Femur (tissue), 1 donor: Measurements from ENCODE around the gene UBALD1.
"Not testable (repeated sequence)": the region's sequence is repeated elsewhere in the genome, so short reads cannot be mapped to it uniquely, and the experiment has no call there.

Experiments used
- DNase-seq: peaks from one replicate; pipeline ENCODE4 v3.0.0-alpha.2; 2017

The UBALD1 gene

DNA sequence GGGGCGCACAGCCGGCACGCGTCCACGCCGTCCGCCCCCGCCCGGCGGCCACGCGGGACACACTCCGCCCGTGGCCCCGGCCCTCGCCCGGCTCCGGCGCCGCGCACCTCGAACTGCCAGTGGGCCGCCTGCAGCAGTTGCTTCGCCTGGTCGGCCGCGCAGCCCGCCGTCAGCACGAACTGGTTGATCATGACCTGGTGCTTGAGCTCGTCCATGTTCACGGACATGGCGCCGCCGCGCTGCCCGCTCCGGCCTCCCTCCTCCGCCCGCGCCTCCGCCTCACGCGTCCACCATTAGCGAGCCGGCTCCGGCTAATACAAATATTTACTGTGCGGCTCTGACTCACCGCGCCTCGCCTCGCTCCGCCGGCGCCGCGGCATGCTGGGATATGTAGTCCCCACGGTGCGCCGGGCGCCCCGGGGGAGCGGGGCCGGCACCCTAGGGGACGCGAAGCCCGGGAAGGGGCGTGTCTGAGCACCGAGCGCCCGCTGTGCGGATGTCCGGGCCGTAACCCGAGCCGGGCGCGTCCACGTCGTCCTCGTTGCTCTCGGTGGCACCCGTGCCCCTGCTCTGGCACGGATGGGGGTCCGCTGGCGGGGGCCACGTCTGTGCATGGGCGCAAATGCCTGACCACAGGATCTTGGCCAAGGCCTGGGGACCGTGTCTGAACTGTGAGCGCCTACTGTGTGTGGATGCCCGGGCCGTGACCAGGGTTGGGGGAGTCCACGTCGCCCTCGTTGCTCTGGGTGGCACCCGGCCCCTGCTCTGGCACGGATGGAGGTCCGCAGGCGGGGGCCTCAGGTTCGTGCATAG, at the start of gene UBALD1:
Gene UBALD1, minus strand, starts transcription at position 318 of the 813 bp plus-strand sequence. Its CDS starts 91 bp downstream, at position 227.
- DNase-seq = peak; percentile 86

GRCh38 chr16:4663777-4664465, 49.2 kb upstream of the UBALD1 start:
- DNase-seq = peak; percentile 65

- DNase-seq = no peak
Observed at GRCh38 chr16:4663465-4663776, 48.7 kb upstream of the UBALD1 start.

DNA sequence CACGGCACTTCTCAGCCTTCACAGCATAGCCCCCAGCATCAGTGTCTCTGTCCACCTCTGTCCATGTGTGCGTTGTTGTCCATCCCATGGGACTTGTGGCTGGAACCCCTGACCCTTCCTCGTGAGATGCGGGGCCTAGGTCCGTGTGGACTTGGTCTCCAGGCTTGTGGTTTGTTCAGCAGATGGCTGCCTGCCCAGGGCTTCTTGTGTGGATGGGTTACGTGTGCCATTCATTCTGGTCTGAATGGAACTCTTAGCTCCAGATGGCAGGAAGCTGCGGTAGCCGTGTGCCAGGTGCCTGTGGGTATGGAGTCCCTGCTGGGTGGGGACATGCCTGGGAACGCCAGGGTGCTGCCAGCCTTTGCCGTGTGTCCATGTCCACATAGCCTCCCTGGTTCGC, 47.0 kb upstream of the UBALD1 start:
- no peak for DNase-seq

- peak; percentile 85 for DNase-seq
Observed at GRCh38 chr16:4660454-4661007, 45.8 kb upstream of the UBALD1 start.

GRCh38 chr16:4659363-4660353, 45.0 kb upstream of the UBALD1 start:
- no peak for DNase-seq

DNA sequence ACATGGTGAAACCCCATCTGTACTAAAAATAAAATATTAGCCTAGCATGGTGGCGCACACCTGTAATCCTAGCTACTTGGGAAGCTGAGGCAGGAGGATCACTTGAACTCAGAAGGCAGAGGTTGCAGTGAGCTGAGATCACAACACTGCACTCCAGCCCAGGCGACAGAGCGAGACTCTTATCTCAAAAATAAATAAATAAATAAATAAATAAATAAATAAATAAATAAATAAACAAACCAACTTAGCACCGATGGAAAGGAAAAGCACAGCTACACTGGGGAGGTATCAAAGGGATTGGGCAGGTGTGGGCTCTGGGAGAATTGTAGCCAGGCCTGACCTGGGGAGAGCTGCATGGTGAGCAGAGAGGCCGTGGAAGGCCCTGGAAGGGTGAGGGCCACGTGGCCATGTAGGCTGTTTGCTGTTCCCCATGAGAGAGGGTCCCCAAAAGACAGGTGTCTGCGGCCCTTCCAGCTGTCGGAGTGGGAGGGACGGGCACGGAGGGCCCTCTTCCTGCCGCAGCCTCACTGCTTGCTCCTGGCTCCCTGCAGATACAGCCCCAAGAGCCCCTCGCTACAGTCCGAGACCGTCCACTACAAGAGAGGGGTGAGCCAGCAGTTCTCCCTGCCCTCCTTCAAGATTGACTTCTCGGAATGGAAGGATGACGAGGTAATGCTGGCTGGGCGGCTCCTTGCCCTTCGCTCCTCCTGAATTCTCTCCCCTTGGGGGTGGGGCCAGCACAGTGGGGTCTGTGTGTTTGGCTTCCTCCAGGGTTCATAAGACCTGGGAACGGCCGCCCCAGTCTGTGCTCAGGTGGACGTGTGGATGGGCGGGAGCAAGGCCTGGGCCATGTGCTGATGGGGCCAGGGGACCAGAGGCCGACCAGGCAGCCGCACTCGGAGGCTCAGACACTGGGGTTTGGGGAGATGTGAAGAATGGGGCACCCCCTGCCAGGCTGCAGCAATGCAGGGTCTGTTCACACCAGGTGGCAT, 42.3 kb upstream of the UBALD1 start:
- DNase-seq = no peak

DNA sequence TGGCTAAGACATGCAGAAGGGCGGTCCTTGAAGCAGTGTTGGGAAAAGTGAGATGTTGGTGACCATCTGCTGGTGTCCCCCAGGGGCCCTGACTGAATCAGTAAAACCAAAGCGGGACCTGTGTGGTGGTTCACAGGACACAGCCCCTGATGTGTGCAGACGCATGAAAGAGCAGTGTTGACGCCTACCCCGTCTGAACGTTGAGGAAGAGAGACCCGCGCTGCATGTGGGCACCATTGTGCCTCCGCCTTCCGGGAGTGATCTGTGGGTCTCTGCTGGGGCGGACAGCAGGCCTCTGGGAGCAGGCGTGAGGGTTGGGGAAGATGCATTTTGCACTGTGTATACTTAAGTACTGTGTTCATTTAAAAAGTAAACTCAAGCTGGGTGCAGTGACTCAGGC, 41.5 kb upstream of the UBALD1 start:
- DNase-seq = no peak

GRCh38 chr16:4655801-4656200, 41.1 kb upstream of the UBALD1 start:
- DNase-seq = no peak

DNA sequence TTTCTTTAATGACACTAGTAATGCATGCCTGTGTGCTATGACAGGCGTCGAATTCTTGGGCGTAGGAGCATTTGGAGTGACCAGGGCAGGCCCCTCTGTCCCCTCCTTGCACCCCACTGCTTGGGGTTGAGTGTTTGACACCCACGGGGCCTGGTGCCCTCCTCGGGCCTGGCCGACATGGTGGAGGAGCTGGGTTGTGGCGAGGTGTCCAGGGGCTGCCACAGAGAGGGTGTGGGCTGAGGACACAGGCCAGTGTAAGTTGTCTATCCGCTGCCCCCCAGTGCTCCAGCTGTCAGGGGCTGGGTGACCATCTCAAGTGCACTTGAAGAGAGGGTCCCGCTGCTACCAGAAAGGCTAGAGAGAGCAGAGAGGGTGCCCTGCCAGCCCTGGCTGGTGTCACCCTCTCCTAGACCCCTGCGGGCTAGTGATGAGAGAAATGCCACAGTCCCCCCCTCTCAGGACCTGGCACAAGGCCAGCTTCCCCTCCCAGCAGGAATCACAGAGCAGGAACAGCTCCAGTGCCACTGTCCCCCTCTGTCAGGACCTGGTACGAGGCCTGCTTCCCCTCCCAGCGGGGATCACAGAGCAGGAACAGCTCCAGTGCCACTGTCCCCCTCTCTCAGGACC, 40.4 kb upstream of the UBALD1 start:
- DNase-seq = no peak

DNA sequence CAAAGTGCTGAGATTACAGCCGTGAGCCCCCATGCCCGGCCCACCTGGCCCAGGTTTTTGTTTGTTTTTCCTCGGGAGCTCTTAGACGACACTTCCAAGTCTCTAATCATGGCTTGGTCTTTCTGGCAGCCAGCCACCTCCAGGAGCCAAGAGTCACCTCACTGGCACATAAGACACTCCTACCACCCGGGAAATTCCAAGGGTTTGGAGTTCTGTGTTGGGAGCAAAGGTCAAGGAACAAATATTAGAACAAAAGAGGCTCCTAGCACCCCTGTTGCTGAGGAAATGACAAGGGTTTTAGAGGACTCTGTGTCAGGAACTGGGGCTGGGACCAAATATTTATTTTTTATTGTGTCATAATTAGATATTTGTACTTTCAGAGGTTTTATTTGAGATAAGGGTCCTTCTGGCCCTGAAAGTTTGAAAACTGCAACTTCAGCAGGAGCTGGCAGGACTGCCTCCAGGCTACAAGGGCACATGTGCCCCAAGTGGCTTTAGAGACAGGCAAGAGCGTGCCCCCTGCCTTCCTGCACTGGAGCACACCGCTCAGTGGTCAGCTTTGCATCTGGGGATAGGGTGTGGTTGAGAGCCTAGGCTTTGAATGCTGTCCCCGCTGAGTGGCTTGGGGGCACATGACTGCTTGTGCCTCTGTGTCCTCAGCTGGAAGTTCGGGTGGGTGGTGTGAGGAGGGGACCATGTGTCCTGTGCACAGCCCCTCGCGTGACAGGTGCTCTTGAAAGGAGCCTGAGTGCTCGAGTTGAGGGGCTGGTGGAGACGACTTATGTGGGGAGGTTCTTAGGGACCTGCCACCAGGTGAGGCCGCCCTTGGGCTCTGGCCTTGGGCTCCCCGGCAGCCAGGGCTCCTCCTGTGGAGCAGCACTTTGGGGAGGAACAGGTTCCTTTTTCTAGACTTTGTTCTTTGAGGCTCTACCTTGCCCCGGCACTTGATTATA, 39.6 kb upstream of the UBALD1 start:
- DNase-seq = no peak

GRCh38 chr16:4652561-4652960, 37.9 kb upstream of the UBALD1 start:
- no peak for DNase-seq

DNA sequence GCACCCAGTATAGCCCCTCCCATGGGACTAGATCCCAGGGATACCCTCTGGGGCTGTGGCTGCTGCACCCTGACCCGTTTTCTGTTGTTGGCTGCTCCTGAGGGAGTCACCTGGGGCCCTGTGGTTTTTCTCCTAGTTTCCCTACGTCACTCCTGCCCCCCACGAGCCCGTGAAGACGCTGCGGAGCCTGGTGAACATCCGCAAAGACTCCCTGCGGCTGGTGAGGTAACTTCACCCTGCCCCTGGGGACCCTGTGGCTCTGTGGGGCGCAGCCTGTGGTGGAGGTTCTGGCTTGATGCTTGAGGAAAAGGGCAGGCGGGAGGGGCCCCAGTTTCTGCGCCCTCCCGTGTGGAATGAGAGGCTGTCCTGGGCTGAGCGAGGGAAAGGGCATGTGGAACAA, 37.1 kb upstream of the UBALD1 start:
- no peak for DNase-seq

DNA sequence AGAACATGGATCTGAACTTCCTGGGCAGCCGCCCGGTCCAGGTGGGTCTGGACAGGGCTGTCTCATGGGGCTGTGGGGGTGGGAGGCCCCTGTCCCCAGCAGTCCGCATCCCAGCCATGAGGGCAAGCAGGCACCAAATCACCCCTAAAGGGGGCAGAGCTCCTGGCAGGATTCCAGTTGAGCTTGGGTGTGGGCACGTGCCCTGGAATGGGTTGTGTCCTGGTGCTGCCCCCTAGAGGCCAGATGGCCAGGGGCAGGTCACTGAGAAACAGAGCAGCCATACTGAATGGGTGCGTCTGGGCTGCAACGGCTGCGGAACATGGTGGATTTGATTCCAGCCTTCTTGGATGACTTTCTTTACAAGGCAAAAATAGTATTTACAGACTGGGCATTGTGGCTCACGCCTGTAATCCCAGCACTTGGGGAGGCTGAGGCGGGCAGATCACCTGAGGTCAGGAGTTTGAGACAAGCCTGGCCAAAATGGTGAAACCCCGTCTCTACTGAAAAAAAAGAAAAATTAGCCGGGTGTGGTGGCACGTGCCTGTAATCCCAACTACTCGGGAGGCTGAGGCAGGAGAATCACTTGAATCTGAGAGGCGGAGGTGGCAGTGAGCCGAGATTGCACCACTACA, 35.9 kb upstream of the UBALD1 start:
- DNase-seq = not testable (repeated sequence)

DNA sequence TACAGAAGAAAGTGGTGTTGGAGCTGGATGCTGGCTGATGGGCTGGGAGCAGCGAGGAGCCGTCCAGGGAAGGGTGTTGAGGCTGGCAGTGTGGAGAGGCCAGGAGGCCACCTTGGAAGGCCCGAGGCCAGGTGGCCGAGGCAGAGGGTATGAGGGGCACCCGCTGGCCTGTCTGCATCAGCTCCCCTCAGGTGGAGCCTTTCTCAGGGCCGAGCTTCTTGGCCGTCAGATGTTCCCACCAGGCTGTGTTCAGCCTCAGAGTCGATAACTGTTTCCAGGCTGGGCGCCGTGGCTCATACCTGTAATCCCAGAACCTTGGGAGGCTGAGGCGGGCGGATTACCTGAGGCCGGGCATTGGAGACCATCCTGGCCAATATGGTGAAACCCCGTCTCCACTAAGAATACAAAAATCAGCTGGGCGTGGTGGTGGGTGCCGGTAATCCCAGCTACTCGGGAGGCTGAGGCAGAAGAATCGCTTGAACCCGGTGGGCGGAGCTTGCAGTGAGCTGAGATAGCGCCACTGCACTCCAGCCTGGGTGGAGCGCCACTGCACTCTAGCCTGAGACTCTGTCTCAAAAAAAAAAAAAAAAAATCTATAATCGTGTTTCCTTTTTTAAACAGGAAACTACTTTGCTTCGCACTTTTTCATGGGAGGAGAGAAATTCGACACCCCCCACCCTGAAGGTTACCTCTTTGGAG, 35.2 kb upstream of the UBALD1 start:
- no peak for DNase-seq

GRCh38 chr16:4648917-4649316, 34.2 kb upstream of the UBALD1 start:
- DNase-seq = no peak

GRCh38 chr16:4647644-4647980, 32.9 kb upstream of the UBALD1 start:
- DNase-seq = no peak

GRCh38 chr16:4646773-4647643, 32.3 kb upstream of the UBALD1 start:
- no peak for DNase-seq
